Endodermal cell (in vitro differentiated cells): ENCODE measurements around the gene PPM1E. TPM values are rescaled to one million over a fixed set of nuclear protein-coding genes. Genes with fewer than 3 reads are reported as not detected.

Experiments used
- DNase-seq: peaks from one replicate; pipeline ENCODE4 v3.0.0-alpha.2; 2017
- H3K27ac ChIP-seq: 2 replicates; pipeline ENCODE4 v1.5.1; 2013; ENCODE audit warnings: mild to moderate bottlenecking, low read depth, low read length, moderate library complexity
- H3K27me3 ChIP-seq: 2 replicates; pipeline ENCODE4 v1.6.1; 2013; ENCODE audit warnings: mild to moderate bottlenecking, low read length, moderate library complexity; ENCODE audit not compliant: insufficient read depth, control insufficient read depth, poor library complexity, severe bottlenecking
- H3K36me3 ChIP-seq: 2 replicates; pipeline ENCODE4 v1.7.0; 2013; ENCODE audit warnings: mild to moderate bottlenecking, low read length, moderate library complexity; ENCODE audit not compliant: control insufficient read depth, insufficient read depth
- H3K4me1 ChIP-seq: one replicate; pipeline ENCODE4 v1.7.0; 2013; ENCODE audit warnings: low read length; ENCODE audit not compliant: control insufficient read depth, insufficient read depth
- H3K4me3 ChIP-seq: 2 replicates; pipeline ENCODE4 v1.5.1; 2013; ENCODE audit warnings: mild to moderate bottlenecking, low read length, moderate library complexity
- H3K9ac ChIP-seq: 2 replicates; pipeline ENCODE4 v1.6.1; 2013; ENCODE audit warnings: mild to moderate bottlenecking, low read length, moderate library complexity; ENCODE audit not compliant: poor library complexity, severe bottlenecking; ENCODE audit errors: extremely low read depth
- H3K9me3 ChIP-seq: 2 replicates; pipeline ENCODE4 v1.6.1; 2013; ENCODE audit warnings: mild to moderate bottlenecking, low read length, moderate library complexity; ENCODE audit not compliant: control insufficient read depth
- H3K27ac Mint-ChIP-seq: 2 replicates; pipeline ENCODE4 v1.8.0; 2020; ENCODE audit warnings: mixed read lengths
- H3K27me3 Mint-ChIP-seq: 2 replicates; pipeline ENCODE4 v1.8.0; 2021; ENCODE audit warnings: mild to moderate bottlenecking, mixed read lengths; ENCODE audit not compliant: insufficient read depth
- H3K36me3 Mint-ChIP-seq: 2 replicates; pipeline ENCODE4 v1.8.0; 2020; ENCODE audit warnings: low read depth, mixed read lengths
- H3K4me1 Mint-ChIP-seq: 2 replicates; pipeline ENCODE4 v1.8.0; 2020; ENCODE audit warnings: mixed read lengths
- H3K4me3 Mint-ChIP-seq: 2 replicates; pipeline ENCODE4 v1.8.0; 2020; ENCODE audit warnings: mild to moderate bottlenecking, moderate library complexity, mixed read lengths
- H3K9me3 Mint-ChIP-seq: 2 replicates; pipeline ENCODE4 v1.8.0; 2020; ENCODE audit warnings: mild to moderate bottlenecking, mixed read lengths
- CTCF ChIP-seq: fragments of 200-600 bp; sonication (generic); conservative IDR thresholded peaks from 2 replicates; pipeline ENCODE4 v1.5.0; 2021; ENCODE audit warnings: antibody characterized with exemption, mild to moderate bottlenecking
- WGBS, 2 experiments: methylation state at CpG; one replicate each; pipeline versions ENCODE4 v1.1.5 to v1.1.7; 2013; ENCODE audit warnings: missing lambda C conversion rate in 2 of 2, mixed read lengths in 1 of 2; ENCODE audit not compliant: insufficient coverage in 1 of 2, insufficient read length in 1 of 2; 5-methylcytosine and 5-hydroxymethylcytosine counted together
- total RNA-seq, 2 donors: library from RNA; stranded (reverse); fragmentation: NEBNext Ultra II Directional in 1 of 2; extraction: Animal tissue kit (Norgen Biotek cat#: 25700) in 1 of 2; gene quantifications; 2 replicates in 1 of 2; 3 replicates in 1 of 2; pipeline ENCODE4 v1.2.1, GENCODE V29; 2021

PPM1E gene
- total RNA-seq, 2 donors from 2014 or later = 1.4 to 2.2 TPM

DNA sequence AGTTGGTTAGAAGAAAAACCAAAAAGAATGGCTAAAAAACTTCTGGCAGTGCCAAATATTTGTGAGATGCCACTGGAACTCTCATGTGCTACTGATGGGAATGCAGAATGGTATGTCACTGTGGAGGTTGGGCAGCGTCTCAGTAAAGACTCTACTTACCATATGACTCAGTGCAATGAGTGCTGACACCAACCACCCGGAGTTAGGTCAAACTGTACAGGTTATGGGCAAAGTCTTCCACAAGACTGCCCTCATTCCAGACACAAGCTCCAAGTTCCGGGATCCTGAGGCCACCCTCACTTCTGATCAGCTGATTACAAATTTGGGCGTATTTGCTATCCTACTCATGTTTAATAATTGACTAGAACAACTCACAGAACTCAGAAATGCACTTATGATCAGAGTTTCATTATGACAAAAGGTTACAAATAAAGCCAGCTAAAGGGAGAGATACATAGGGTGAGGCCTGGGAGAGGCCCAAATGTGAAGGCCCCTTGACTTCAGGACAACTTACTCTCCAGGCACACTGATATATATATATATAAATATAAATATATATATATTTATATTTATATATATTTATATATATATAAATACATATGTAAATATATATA is 236.2 kb downstream of the PPM1E start:
- H3K9ac ChIP-seq = no peak overlapping the region
- no peaks in the 10 kb centered on the region for H3K27me3 ChIP-seq
- Mint-ChIP-seq H3K4me1 (peaks cover 14% of the 10 kb centered on the region), H3K9me3 (peaks cover 2% of the 10 kb centered on the region), H3K27me3 (no peaks in the 10 kb centered on the region), H3K27ac (no peak overlapping the region), H3K36me3 (peaks cover 20% of the 10 kb centered on the region), H3K4me3 (no peak overlapping the region)
- H3K4me1 ChIP-seq = no peaks in the 10 kb centered on the region
- DNase-seq = no peak
- no peak for TF ChIP-seq CTCF
- H3K36me3 ChIP-seq = peaks cover 2% of the 10 kb centered on the region
- no peak overlapping the region for H3K4me3 ChIP-seq
- WGBS, 2 experiments = 97 to 100% methylated on average over 4 of the region's 4 CpGs
- no peaks in the 10 kb centered on the region for H3K9me3 ChIP-seq
- H3K27ac ChIP-seq = no peak overlapping the region

- H3K27ac ChIP-seq = no peak overlapping the region
- Mint-ChIP-seq H3K27me3 (no peaks in the 10 kb centered on the region), H3K9me3 (peaks cover 2% of the 10 kb centered on the region), H3K4me3 (no peak overlapping the region), H3K36me3 (peaks cover 20% of the 10 kb centered on the region), H3K27ac (peak overlapping the region; percentile 81), H3K4me1 (peaks cover 9% of the 10 kb centered on the region)
- TF ChIP-seq CTCF = no peak
- no peak overlapping the region for H3K9ac ChIP-seq
- WGBS, 2 experiments = 85 to 94% methylated on average over 5 of the region's 5 CpGs
- DNase-seq = no peak
- peaks cover 10% of the 10 kb centered on the region for H3K36me3 ChIP-seq
- H3K4me3 ChIP-seq = no peak overlapping the region
- no peaks in the 10 kb centered on the region for H3K4me1 ChIP-seq
- H3K27me3 ChIP-seq = no peaks in the 10 kb centered on the region
- no peaks in the 10 kb centered on the region for H3K9me3 ChIP-seq
Measured at GRCh38 chr17:58993311-58993710, 237.7 kb downstream of the PPM1E start.

- TF ChIP-seq CTCF = no peak
- Mint-ChIP-seq H3K36me3 (peaks cover 24% of the 10 kb centered on the region), H3K9me3 (no peaks in the 10 kb centered on the region), H3K27me3 (no peaks in the 10 kb centered on the region), H3K4me1 (peaks cover 6% of the 10 kb centered on the region), H3K4me3 (no peak overlapping the region), H3K27ac (no peak overlapping the region)
- no peak overlapping the region for H3K4me3 ChIP-seq
- H3K27ac ChIP-seq = no peak overlapping the region
- H3K9me3 ChIP-seq = no peaks in the 10 kb centered on the region
- H3K36me3 ChIP-seq = peaks cover 25% of the 10 kb centered on the region
- H3K4me1 ChIP-seq = no peaks in the 10 kb centered on the region
- no peaks in the 10 kb centered on the region for H3K27me3 ChIP-seq
- H3K9ac ChIP-seq = no peak overlapping the region
- DNase-seq = no peak
- WGBS, 2 experiments = 98 to 100% methylated on average over 5 to 7 of the region's 7 CpGs
Measured at GRCh38 chr17:58995247-58995940, 239.7 kb downstream of the PPM1E start.
